H9 (cell line): ENCODE data around the gene HORMAD1. TPM values are rescaled to one million over a fixed set of nuclear protein-coding genes. Genes with fewer than 3 reads are reported as not detected.

Experiments used
- DNase-seq: peaks from one replicate; pipeline ENCODE4 v3.0.0-alpha.2; 2017
- H2AFZ ChIP-seq: one replicate; pipeline ENCODE4 v1.6.1; 2013; ENCODE audit warnings: mild to moderate bottlenecking, low read length, control low read depth, moderate library complexity
- H2AK5ac ChIP-seq: 2 replicates; pipeline ENCODE4 v1.6.1; 2013; ENCODE audit warnings: low read length, control low read depth, mixed read lengths; ENCODE audit not compliant: insufficient read length
- H2BK120ac ChIP-seq: one replicate; pipeline ENCODE4 v1.6.1; 2013; ENCODE audit warnings: low read depth, mild to moderate bottlenecking, low read length, control low read depth, inconsistent platforms; ENCODE audit not compliant: poor library complexity, severe bottlenecking
- H2BK12ac ChIP-seq: 2 replicates; pipeline ENCODE4 v1.6.1; 2013; ENCODE audit warnings: low read length, control low read depth, mixed read lengths, low read depth; ENCODE audit not compliant: insufficient read length
- H2BK15ac ChIP-seq: 2 replicates; pipeline ENCODE4 v1.6.1; 2013; ENCODE audit warnings: low read depth, low read length, control low read depth
- H2BK20ac ChIP-seq: one replicate; pipeline ENCODE4 v1.6.1; 2013; ENCODE audit warnings: low read depth, mild to moderate bottlenecking, low read length, control low read depth, inconsistent platforms; ENCODE audit not compliant: poor library complexity, severe bottlenecking
- H2BK5ac ChIP-seq: 2 replicates; pipeline ENCODE4 v1.6.1; 2013; ENCODE audit warnings: low read length, control low read depth, mixed read lengths; ENCODE audit not compliant: insufficient read length
- H3K14ac ChIP-seq: 2 replicates; pipeline ENCODE4 v1.6.1; 2013; ENCODE audit warnings: low read length, control low read depth; ENCODE audit not compliant: insufficient read depth
- H3K18ac ChIP-seq: 2 replicates; pipeline ENCODE4 v1.6.1; 2013; ENCODE audit warnings: low read depth, mild to moderate bottlenecking, mixed read lengths, low read length, control low read depth; ENCODE audit not compliant: insufficient read length
- H3K23ac ChIP-seq: 2 replicates; pipeline ENCODE4 v1.6.1; 2013; ENCODE audit warnings: low read length, control low read depth, mixed read lengths, low read depth; ENCODE audit not compliant: insufficient read length
- H3K23me2 ChIP-seq: 2 replicates; pipeline ENCODE4 v1.6.1; 2013; ENCODE audit warnings: low read depth, mild to moderate bottlenecking, mixed read lengths, low read length, control low read depth; ENCODE audit not compliant: insufficient read length, poor library complexity, severe bottlenecking
- H3K27ac ChIP-seq: 2 replicates; pipeline ENCODE4 v1.5.1; 2013; ENCODE audit warnings: low read length, control low read depth, mixed read lengths, low read depth; ENCODE audit not compliant: insufficient read length
- H3K27me3 ChIP-seq: 2 replicates; pipeline ENCODE4 v1.6.1; 2013; ENCODE audit warnings: low read length, control low read depth, inconsistent platforms; ENCODE audit not compliant: insufficient read depth
- H3K4ac ChIP-seq: 2 replicates; pipeline ENCODE4 v1.6.1; 2013; ENCODE audit warnings: low read depth, mild to moderate bottlenecking, control low read depth, inconsistent platforms, low read length, moderate library complexity
- H3K4me1 ChIP-seq: 2 replicates; pipeline ENCODE4 v1.6.1; 2013; ENCODE audit warnings: low read length, control low read depth, inconsistent platforms; ENCODE audit not compliant: insufficient read depth
- H3K4me2 ChIP-seq: 2 replicates; pipeline ENCODE4 v1.6.1; 2013; ENCODE audit warnings: low read length, control low read depth, mixed read lengths; ENCODE audit not compliant: insufficient read length, insufficient read depth
- H3K56ac ChIP-seq: 2 replicates; pipeline ENCODE4 v1.6.1; 2013; ENCODE audit warnings: low read depth, mild to moderate bottlenecking, mixed read lengths, low read length, control low read depth; ENCODE audit not compliant: insufficient read length
- H3K79me1 ChIP-seq: 2 replicates; pipeline ENCODE4 v1.6.1; 2013; ENCODE audit warnings: low read depth, mild to moderate bottlenecking, moderate library complexity, low read length, control low read depth, inconsistent platforms; ENCODE audit not compliant: insufficient read depth, poor library complexity, severe bottlenecking
- H3K79me2 ChIP-seq: 2 replicates; pipeline ENCODE4 v1.6.1; 2013; ENCODE audit warnings: low read length, control low read depth, inconsistent platforms; ENCODE audit not compliant: insufficient read depth
- H3K9ac ChIP-seq: 2 replicates; pipeline ENCODE4 v1.6.1; 2013; ENCODE audit warnings: low read length, control low read depth, mixed read lengths; ENCODE audit not compliant: insufficient read length; ENCODE audit errors: extremely low read depth
- H3K9me3 ChIP-seq: one replicate; pipeline ENCODE4 v1.6.1; 2013; ENCODE audit warnings: low read depth, low read length, inconsistent platforms; ENCODE audit not compliant: control insufficient read depth
- H3T11ph ChIP-seq: one replicate; pipeline ENCODE4 v1.6.1; 2013; ENCODE audit warnings: mild to moderate bottlenecking, low read length, control low read depth, inconsistent platforms
- H4K20me1 ChIP-seq: one replicate; pipeline ENCODE4 v1.6.1; 2013; ENCODE audit not compliant: control insufficient read depth, insufficient read length, insufficient read depth
- H4K5ac ChIP-seq: 2 replicates; pipeline ENCODE4 v1.6.1; 2013; ENCODE audit warnings: low read depth, mild to moderate bottlenecking, mixed read lengths, low read length, control low read depth; ENCODE audit not compliant: insufficient read length
- H4K8ac ChIP-seq: replicated peaks from 2 replicates; pipeline ENCODE4 v1.6.1; 2013; ENCODE audit warnings: low read length, control low read depth, mixed read lengths, low read depth; ENCODE audit not compliant: insufficient read length
- H4K91ac ChIP-seq: 2 replicates; pipeline ENCODE4 v1.6.1; 2013; ENCODE audit warnings: low read depth, mild to moderate bottlenecking, moderate library complexity, mixed read lengths, low read length, control low read depth; ENCODE audit not compliant: insufficient read length
- H3K27ac Mint-ChIP-seq, 3 experiments: 2 replicates in 2 of 3; 3 replicates in 1 of 3; pipeline ENCODE4 v1.8.0; 2020 to 2021; ENCODE audit warnings: mixed read lengths in 3 of 3, mild to moderate bottlenecking in 1 of 3, moderate library complexity in 1 of 3
- H3K27me3 Mint-ChIP-seq: 2 replicates; pipeline ENCODE4 v1.8.0; 2021; ENCODE audit warnings: low read depth, mild to moderate bottlenecking, moderate library complexity, mixed read lengths
- H3K36me3 Mint-ChIP-seq, 3 experiments: 2 replicates in 2 of 3; 3 replicates in 1 of 3; pipeline ENCODE4 v1.8.0; 2020 to 2021; ENCODE audit warnings: low read depth in 3 of 3, mixed read lengths in 3 of 3; ENCODE audit not compliant: insufficient read depth in 1 of 3
- H3K4me1 Mint-ChIP-seq, 2 experiments: 2 replicates each; pipeline ENCODE4 v1.8.0; 2020; ENCODE audit warnings: mixed read lengths in 2 of 2
- H3K4me3 Mint-ChIP-seq, 2 experiments: 2 replicates in 1 of 2; 3 replicates in 1 of 2; pipeline ENCODE4 v1.8.0; 2020 to 2021; ENCODE audit warnings: mild to moderate bottlenecking in 2 of 2, mixed read lengths in 2 of 2, moderate library complexity in 1 of 2
- H3K9me3 Mint-ChIP-seq, 2 experiments: 2 replicates in 1 of 2; 3 replicates in 1 of 2; pipeline ENCODE4 v1.8.0; 2020; ENCODE audit warnings: mild to moderate bottlenecking in 2 of 2, mixed read lengths in 2 of 2, moderate library complexity in 1 of 2
- WGBS: extraction: QIAGEN DNeasy Blood & Tissue Kit; methylation state at CpG from one replicate; pipeline ENCODE4 v1.1.7; 2013; ENCODE audit warnings: missing lambda C conversion rate, low lambda C conversion rate, mixed read lengths; ENCODE audit not compliant: insufficient read length; ENCODE audit errors: extremely low coverage; 5-methylcytosine and 5-hydroxymethylcytosine counted together
- total RNA-seq: library from RNA; stranded (reverse); gene quantifications from 2 replicates; pipeline ENCODE4 v1.2.1, GENCODE V29; 2021
- TF ChIP-seq, protein P1 (sequence below): fragments of 200-600 bp; sonication (generic); conservative IDR thresholded peaks from 3 replicates; pipeline ENCODE4 v1.8.0; 2021; ENCODE audit warnings: antibody characterized with exemption, mild to moderate bottlenecking

HORMAD1 gene
- total RNA-seq, 1 experiment from 2014 or later: not detected

DNA sequence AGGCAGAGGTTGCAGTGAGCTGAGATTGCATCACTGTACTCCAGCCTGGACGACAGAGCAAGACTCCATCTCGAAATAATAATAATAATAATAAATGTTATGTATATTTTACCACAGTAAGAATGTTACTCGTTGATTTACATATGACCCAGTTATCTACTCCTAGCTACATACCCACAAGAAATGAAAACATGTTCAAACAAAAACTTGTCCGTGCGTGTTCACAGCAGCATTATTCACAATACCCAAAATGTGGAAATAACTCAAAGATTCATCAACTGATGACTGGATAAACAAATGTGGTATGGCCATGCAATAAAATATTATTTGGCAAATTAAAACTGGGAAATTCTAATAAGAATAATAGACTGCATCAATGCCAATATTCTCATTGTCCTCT lies 59.5 kb downstream of the HORMAD1 start:
- no peak for DNase-seq
- H3K36me3 Mint-ChIP-seq: peaks cover 40 to 54% (median 51%) of the 10 kb centered on the region in 3 experiments
- H4K20me1 ChIP-seq: no peaks in the 10 kb centered on the region

More for the DNA sequence above, 59.5 kb downstream of the HORMAD1 start:
- H3K4me2 ChIP-seq: no peak overlapping the region
- no peak overlapping the region for H2BK120ac ChIP-seq
- no peak overlapping the region for H3K27ac Mint-ChIP-seq
- H3T11ph ChIP-seq: no peak overlapping the region
- H3K4me1 ChIP-seq: no peaks in the 10 kb centered on the region
- no peaks in the 10 kb centered on the region for H3K9me3 ChIP-seq
- H2BK15ac ChIP-seq: no peak overlapping the region
- H3K79me2 ChIP-seq: no peaks in the 10 kb centered on the region
- TF ChIP-seq, protein P1, sequence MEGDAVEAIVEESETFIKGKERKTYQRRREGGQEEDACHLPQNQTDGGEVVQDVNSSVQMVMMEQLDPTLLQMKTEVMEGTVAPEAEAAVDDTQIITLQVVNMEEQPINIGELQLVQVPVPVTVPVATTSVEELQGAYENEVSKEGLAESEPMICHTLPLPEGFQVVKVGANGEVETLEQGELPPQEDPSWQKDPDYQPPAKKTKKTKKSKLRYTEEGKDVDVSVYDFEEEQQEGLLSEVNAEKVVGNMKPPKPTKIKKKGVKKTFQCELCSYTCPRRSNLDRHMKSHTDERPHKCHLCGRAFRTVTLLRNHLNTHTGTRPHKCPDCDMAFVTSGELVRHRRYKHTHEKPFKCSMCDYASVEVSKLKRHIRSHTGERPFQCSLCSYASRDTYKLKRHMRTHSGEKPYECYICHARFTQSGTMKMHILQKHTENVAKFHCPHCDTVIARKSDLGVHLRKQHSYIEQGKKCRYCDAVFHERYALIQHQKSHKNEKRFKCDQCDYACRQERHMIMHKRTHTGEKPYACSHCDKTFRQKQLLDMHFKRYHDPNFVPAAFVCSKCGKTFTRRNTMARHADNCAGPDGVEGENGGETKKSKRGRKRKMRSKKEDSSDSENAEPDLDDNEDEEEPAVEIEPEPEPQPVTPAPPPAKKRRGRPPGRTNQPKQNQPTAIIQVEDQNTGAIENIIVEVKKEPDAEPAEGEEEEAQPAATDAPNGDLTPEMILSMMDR: no peak
- no peaks in the 10 kb centered on the region for H3K23me2 ChIP-seq
- H3K18ac ChIP-seq: no peak overlapping the region
- H3K56ac ChIP-seq: no peak overlapping the region
- no peak overlapping the region for H2BK20ac ChIP-seq
- H2BK5ac ChIP-seq: no peak overlapping the region
- no peaks in the 10 kb centered on the region for H3K79me1 ChIP-seq
- H4K91ac ChIP-seq: no peak overlapping the region
- no peak overlapping the region for H3K4ac ChIP-seq
- H2AK5ac ChIP-seq: no peak overlapping the region
- H3K27me3 ChIP-seq: no peaks in the 10 kb centered on the region
- no CpG with 5 or more reads among the region's 5 CpGs for WGBS
- H3K9me3 Mint-ChIP-seq: peaks cover 0 to 5% of the 10 kb centered on the region in 2 experiments; a peak in 2 of 5 replicates
- H3K23ac ChIP-seq: no peak overlapping the region
- H4K8ac ChIP-seq: no peak overlapping the region
- H2AFZ ChIP-seq: no peak overlapping the region
- no peak overlapping the region for H2BK12ac ChIP-seq
- H3K27me3 Mint-ChIP-seq: no peaks in the 10 kb centered on the region
- no peak overlapping the region for H3K9ac ChIP-seq
- no peaks in the 10 kb centered on the region for H3K4me1 Mint-ChIP-seq
- no peak overlapping the region for H3K4me3 Mint-ChIP-seq
- no peak overlapping the region for H3K14ac ChIP-seq
- no peak overlapping the region for H4K5ac ChIP-seq
- H3K27ac ChIP-seq: no peak overlapping the region
